HepG2 (cell line): ENCODE measurements around the gene RNF40. TPM values are rescaled to one million over a fixed set of nuclear protein-coding genes. Genes with fewer than 3 reads are reported as not detected.

Experiments used
- ATAC-seq: fragments of 200-7000 bp; cut with Tn5 transposase; 3 replicates; pipeline ENCODE4 v1.9.1; 2020; ENCODE audit warnings: mild to moderate bottlenecking, moderate library complexity
- BruUV-seq: library from RNA; stranded (reverse); fragments of 400-500 nt; replicated peaks from 2 replicates; lab custom pipeline; 2021; lab: Mats Ljungman, UMichigan
- CTCF ChIA-PET: fragments of 300-600 bp; formaldehyde crosslinking; extraction: SDS; loops from one replicate; lab custom pipeline; 2021; ENCODE audit warnings: low total read pairs, inconsistent platforms, low intra/inter-chr PET ratio; lab: Yijun Ruan, JAX
- POLR2A ChIA-PET: fragments of 350-600 bp; sonication (Branson Sonifier 250); formaldehyde crosslinking; loops from one replicate; lab custom pipeline; 2020; ENCODE audit warnings: antibody characterized with exemption, inconsistent platforms; lab: Yijun Ruan, JAX
- DNase-seq: peaks from one replicate; pipeline ENCODE4 v3.0.0-alpha.2; 2015; ENCODE audit warnings: low spot score
- FAIRE-seq: peaks from 3 replicates; lab custom pipeline; 2011; peaks lifted over from hg19 to GRCh38; lab: Jason Lieb, UNC
- H2AFZ ChIP-seq: one replicate; pipeline ENCODE4 v1.6.1; 2011; ENCODE audit warnings: low read length, inconsistent platforms
- H3K27ac ChIP-seq: fragments of 300-600 bp; 3 replicates; pipeline ENCODE4 v1.8.0; 2011; ENCODE audit warnings: mixed run types, mild to moderate bottlenecking, mixed read lengths, low read length, inconsistent platforms; ENCODE audit not compliant: insufficient read depth; ENCODE audit errors: extremely low read length
- H3K27me3 ChIP-seq, 2 experiments: fragments of 200-600 bp in 1 of 2; 2 replicates in 1 of 2; 3 replicates in 1 of 2; pipeline versions ENCODE4 v1.6.0 to v1.8.0; 2011; ENCODE audit warnings: low read length in 2 of 2, mild to moderate bottlenecking in 2 of 2, moderate library complexity in 2 of 2, inconsistent platforms in 1 of 2; ENCODE audit not compliant: insufficient read depth in 2 of 2, control insufficient read depth in 1 of 2
- H3K36me3 ChIP-seq, 2 experiments: fragments of 200-600 bp in 1 of 2; replicated peaks in 1 of 2; 2 replicates in 1 of 2; 3 replicates in 1 of 2; pipeline versions ENCODE4 v1.5.1 to v1.8.0; 2011; ENCODE audit warnings: low read length in 2 of 2, inconsistent platforms in 1 of 2; ENCODE audit not compliant: insufficient read depth in 2 of 2, control insufficient read depth in 1 of 2
- H3K4me1 ChIP-seq: 2 replicates; pipeline ENCODE4 v1.5.1; 2012; ENCODE audit warnings: low read length, inconsistent platforms; ENCODE audit not compliant: insufficient read depth
- H3K4me2 ChIP-seq: 2 replicates; pipeline ENCODE4 v1.6.0; 2011; ENCODE audit warnings: low read depth, low read length, inconsistent platforms
- H3K4me3 ChIP-seq, 3 experiments: fragments of 200-600 bp in 1 of 3; sonication (generic), shearing (Covaris generic) in 1 of 3; replicated peaks in 1 of 3; 2 replicates each; pipeline ENCODE4 v1.5.1; 2011 to 2016; ENCODE audit warnings: low read length in 3 of 3, inconsistent platforms in 2 of 3, low read depth in 2 of 3, mild to moderate bottlenecking in 2 of 3, control low read depth in 1 of 3, mixed read lengths in 1 of 3; ENCODE audit not compliant: insufficient read depth in 1 of 3
- H3K79me2 ChIP-seq: one replicate; pipeline ENCODE4 v1.6.1; 2011; ENCODE audit warnings: low read length, inconsistent platforms; ENCODE audit not compliant: insufficient read depth
- H3K9ac ChIP-seq: 2 replicates; pipeline ENCODE4 v1.6.0; 2011; ENCODE audit warnings: mild to moderate bottlenecking, low read depth, low read length, inconsistent platforms; ENCODE audit not compliant: insufficient read depth
- H3K9me3 ChIP-seq: 2 replicates; pipeline ENCODE4 v1.5.1; 2012; ENCODE audit warnings: mild to moderate bottlenecking, low read length
- H4K20me1 ChIP-seq: 2 replicates; pipeline ENCODE4 v1.6.0; 2011; ENCODE audit warnings: inconsistent platforms, mild to moderate bottlenecking, low read length, moderate library complexity; ENCODE audit not compliant: insufficient read depth
- ARNT ChIP-seq: fragments of 450-650 bp; IDR thresholded peaks from 2 replicates; pipeline ENCODE4 v1.6.1; 2017
- ZNF782 ChIP-seq: sonication (generic); formaldehyde crosslinking; IDR thresholded peaks from 2 replicates; pipeline ENCODE4 v1.4.0; 2020; ENCODE audit warnings: missing genetic modification reagents, mild to moderate bottlenecking, borderline replicate concordance
- WGBS: methylation state at CpG from one replicate; pipeline ENCODE4 v1.1.6; 2017; ENCODE audit warnings: low lambda C conversion rate; 5-methylcytosine and 5-hydroxymethylcytosine counted together
- in situ Hi-C: cut with HindIII; loops from 2 replicates; pipeline ENCODE4 v1.10.0; 2017; ENCODE audit warnings: low pct_unique_long_range_greater_than_20kb; ENCODE audit not compliant: extremely low pct_ligation_motif_present
- intact Hi-C: fragments of 100-400 bp; cut with micrococcal nuclease; formaldehyde crosslinking; loops from one replicate; pipeline ENCODE4 v1.10.0; 2022; ENCODE audit not compliant: unreplicated experiment
- polyA plus RNA-seq, 8 experiments: library from polyadenylated mRNA; depleted of rRNA in 3 of 8; stranded (reverse) in 7 of 8; unstranded in 1 of 8; fragments of >200 nt; fragmentation: Illumina TruSeq in 4 of 8; extraction: Trizol in 4 of 8; gene quantifications; 2 replicates each; pipeline versions ENCODE4 v1.2.1 to v1.2.3, GENCODE V29; 2011 to 2016; ENCODE audit warnings: low read depth in 4 of 8, missing spikeins in 1 of 8, mixed read lengths in 1 of 8; ENCODE audit not compliant: insufficient read depth in 1 of 8
- total RNA-seq, 5 experiments: library from RNA; depleted of rRNA; stranded (reverse); fragments of >200 nt; fragmentation: Illumina TruSeq; extraction: Trizol; gene quantifications; 2 replicates each; pipeline ENCODE4 v1.2.3, GENCODE V29; 2016; ENCODE audit warnings: low read depth in 1 of 5
- TF ChIP-seq, protein P1 (sequence below): sonication (generic); formaldehyde crosslinking; IDR thresholded peaks from 2 replicates; pipeline ENCODE4 v1.8.1; 2023; ENCODE audit warnings: mild to moderate bottlenecking, missing genetic modification reagents
- TF ChIP-seq, protein P2 (sequence below): sonication (generic); formaldehyde crosslinking; conservative IDR thresholded peaks from 2 replicates; pipeline ENCODE4 v1.8.1; 2023; ENCODE audit warnings: missing genetic modification reagents

Gene RNF40
- total and polyA plus RNA-seq, 2 of the 13 experiments (the other 11 are each of a cell fraction or from before 2014, with no cell fraction given): 84.0 to 85.6 TPM

DNA sequence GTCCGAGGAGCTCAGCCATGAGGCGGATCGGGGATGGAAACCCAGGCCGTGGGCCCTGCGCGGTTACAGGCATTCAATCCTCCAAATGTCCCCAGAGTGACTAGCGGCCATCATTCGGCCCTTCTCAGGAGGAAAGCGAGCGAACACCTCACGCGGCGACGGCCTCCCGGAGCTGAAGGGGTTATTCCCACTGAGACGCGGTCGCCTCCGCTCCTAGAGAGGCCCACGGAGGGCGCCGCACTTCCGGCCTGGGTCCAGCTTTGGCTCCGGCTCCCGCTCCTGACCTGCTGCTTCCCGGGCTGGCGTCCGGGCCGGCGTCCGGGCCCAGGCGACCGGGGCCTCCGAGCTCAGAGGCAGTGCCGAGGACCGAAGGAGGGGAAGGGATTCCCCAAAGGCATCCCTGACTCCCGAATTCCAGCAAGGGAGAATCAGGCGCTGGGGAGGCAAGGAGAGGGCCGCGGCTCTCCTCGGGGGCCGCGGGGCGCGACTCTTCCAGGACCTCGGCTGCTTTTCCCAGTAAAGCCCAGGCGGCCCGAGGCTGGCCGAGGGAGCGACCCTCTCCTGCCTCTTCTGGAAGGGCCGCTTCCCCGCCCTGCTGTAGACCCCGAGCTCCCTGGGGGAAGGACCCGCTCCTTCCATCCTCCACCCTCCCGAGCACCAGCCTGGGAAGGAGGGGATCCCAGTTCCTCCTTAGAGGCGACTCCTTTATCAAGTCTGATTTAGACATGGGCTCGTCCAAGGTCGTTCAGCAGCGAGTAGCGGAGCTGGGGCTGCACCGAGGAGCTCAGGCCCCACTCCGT, 43.4 kb downstream of the RNF40 start (continued):
- TF ChIP-seq ZNF782 (CRISPR knock-in tag) (peak; percentile 94), ARNT (no peak)

DNA sequence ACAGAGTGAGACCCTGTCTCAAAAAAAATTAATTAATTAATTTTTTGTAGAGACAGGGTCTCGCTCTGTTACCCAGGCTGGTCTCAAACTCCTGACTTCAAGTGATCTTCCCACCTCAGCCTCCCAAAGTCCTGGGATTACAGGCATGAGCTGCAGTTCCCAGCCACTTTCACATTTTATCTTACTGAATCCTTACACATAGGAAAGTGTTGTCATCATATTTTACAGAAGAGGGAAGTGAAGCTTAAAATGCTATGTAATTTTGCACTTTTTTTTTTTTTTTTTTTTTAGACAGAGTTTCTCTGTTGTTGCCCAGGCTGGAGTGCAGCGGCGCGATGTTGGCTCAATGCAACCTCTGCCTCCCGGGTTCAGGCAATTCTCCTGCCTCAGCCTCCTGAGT, 46.0 kb downstream of the RNF40 start:
- WGBS: 98% methylated on average over 5 of the region's 5 CpGs
- Histone ChIP-seq H2AFZ (no peak overlapping the region), H3K9me3 (no peaks in the 10 kb centered on the region), H3K27ac (peak overlapping the region; percentile 85), H3K4me3 (no peak overlapping the region), H4K20me1 (no peaks in the 10 kb centered on the region), H3K9ac (no peak overlapping the region), H3K79me2 (peaks cover 3% of the 10 kb centered on the region), H3K36me3 (no peaks in the 10 kb centered on the region), H3K4me2 (no peak overlapping the region), H3K27me3 (no peaks in the 10 kb centered on the region; a peak in 1 of 5 replicates), H3K4me1 (peaks cover 61% of the 10 kb centered on the region)
- CTCF ChIA-PET: no interaction called here
- ATAC-seq (no peak), FAIRE-seq (no peak), DNase-seq (no peak)
- in situ Hi-C loops (no loop called here), intact Hi-C loops (no loop called here)
- no TSS peak for BruUV-seq
- TF ChIP-seq, protein P1, sequence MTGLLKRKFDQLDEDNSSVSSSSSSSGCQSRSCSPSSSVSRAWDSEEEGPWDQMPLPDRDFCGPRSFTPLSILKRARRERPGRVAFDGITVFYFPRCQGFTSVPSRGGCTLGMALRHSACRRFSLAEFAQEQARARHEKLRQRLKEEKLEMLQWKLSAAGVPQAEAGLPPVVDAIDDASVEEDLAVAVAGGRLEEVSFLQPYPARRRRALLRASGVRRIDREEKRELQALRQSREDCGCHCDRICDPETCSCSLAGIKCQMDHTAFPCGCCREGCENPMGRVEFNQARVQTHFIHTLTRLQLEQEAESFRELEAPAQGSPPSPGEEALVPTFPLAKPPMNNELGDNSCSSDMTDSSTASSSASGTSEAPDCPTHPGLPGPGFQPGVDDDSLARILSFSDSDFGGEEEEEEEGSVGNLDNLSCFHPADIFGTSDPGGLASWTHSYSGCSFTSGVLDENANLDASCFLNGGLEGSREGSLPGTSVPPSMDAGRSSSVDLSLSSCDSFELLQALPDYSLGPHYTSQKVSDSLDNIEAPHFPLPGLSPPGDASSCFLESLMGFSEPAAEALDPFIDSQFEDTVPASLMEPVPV (CRISPR knock-in tag): 0 out of 2 replicates have a peak, but pooled peaks have one; percentile 17
- TF ChIP-seq, protein P2, sequence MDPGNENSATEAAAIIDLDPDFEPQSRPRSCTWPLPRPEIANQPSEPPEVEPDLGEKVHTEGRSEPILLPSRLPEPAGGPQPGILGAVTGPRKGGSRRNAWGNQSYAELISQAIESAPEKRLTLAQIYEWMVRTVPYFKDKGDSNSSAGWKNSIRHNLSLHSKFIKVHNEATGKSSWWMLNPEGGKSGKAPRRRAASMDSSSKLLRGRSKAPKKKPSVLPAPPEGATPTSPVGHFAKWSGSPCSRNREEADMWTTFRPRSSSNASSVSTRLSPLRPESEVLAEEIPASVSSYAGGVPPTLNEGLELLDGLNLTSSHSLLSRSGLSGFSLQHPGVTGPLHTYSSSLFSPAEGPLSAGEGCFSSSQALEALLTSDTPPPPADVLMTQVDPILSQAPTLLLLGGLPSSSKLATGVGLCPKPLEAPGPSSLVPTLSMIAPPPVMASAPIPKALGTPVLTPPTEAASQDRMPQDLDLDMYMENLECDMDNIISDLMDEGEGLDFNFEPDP (CRISPR knock-in tag): no peak
- POLR2A ChIA-PET: interaction anchor here (3.7 to 6.6 kb wide), 4 partner anchors 20 to 94 kb away, joined by 29 to 257 read pairs (median 52); partner anchors contain the start of genes PHKG2 and ZNF629
